ENCODE measurements around the gene NTRK3. TPM values are rescaled to one million over a fixed set of nuclear protein-coding genes. Genes with fewer than 3 reads are reported as not detected.

Gene NTRK3
- total and polyA plus RNA-seq, 2 of the 13 experiments (the other 11 are each of a cell fraction or from before 2014, with no cell fraction given) = not detected

- no peak for FAIRE-seq
- TF ChIP-seq MED1 (CRISPR knock-in tag; IDR thresholded peaks at IDR 0.05) = no peak
- TF ChIP-seq ZBED4 (CRISPR knock-in tag; IDR thresholded peaks at IDR 0.05; ENCODE audit: borderline replicate concordance) = no peak
- no peak for TF ChIP-seq MXI1 (IDR thresholded peaks at IDR 0.05; ENCODE audit: borderline replicate concordance, low read depth, low read length)
- TF ChIP-seq ZNF496 (CRISPR knock-in tag; IDR thresholded peaks at IDR 0.05; ENCODE audit: insufficient replicate concordance) = no peak
- DNase-seq (ENCODE audit: low spot score) = no peak
- no peak overlapping the region for H3K4me2 ChIP-seq (ENCODE audit: low read depth, low read length)
- H3K4me1 ChIP-seq (ENCODE audit: insufficient read depth, low read length) = no peaks in the 10 kb centered on the region
- H3K9me3 ChIP-seq (ENCODE audit: low read length) = peaks cover 80% of the 10 kb centered on the region
- WGBS (ENCODE audit: low lambda C conversion rate) = 15% methylated on average over 2 of the region's 2 CpGs
- H3K4me3 ChIP-seq (replicated peaks in 1 of 3; ENCODE audit: insufficient read depth in 1 of 3, low read depth in 2 of 3, low read length in 3 of 3) = no peak overlapping the region
- BruUV-seq (replicated peaks) = no TSS peak
- in situ Hi-C loops (cut with HindIII; ENCODE audit: extremely low pct_ligation_motif_present, low pct_unique_long_range_greater_than_20kb) (no loop called here), intact Hi-C loops (cut with micrococcal nuclease; ENCODE audit: unreplicated experiment) (no loop called here)
- no peaks in the 10 kb centered on the region for H3K27me3 ChIP-seq (ENCODE audit: control insufficient read depth in 1 of 2, insufficient read depth in 2 of 2, low read length in 2 of 2)
- H4K20me1 ChIP-seq (ENCODE audit: insufficient read depth, low read length) = no peaks in the 10 kb centered on the region
- H3K27ac ChIP-seq (ENCODE audit: extremely low read length, insufficient read depth, low read length) = no peak overlapping the region
- no peak for ATAC-seq
- CTCF ChIA-PET (ENCODE audit: low intra/inter-chr PET ratio, low total read pairs) = no interaction called here
- H3K36me3 ChIP-seq (replicated peaks in 1 of 2; ENCODE audit: control insufficient read depth in 1 of 2, insufficient read depth in 2 of 2, low read length in 2 of 2) = no peaks in the 10 kb centered on the region
- H3K9ac ChIP-seq (ENCODE audit: insufficient read depth, low read depth, low read length) = no peak overlapping the region
- no peaks in the 10 kb centered on the region for H3K79me2 ChIP-seq (ENCODE audit: insufficient read depth, low read length)
- H2AFZ ChIP-seq (ENCODE audit: low read length) = no peak overlapping the region
- POLR2A ChIA-PET = no interaction called here
Measured at GRCh38 chr15:87849181-87849580, 407.4 kb downstream of the NTRK3 start.

GRCh38 chr15:87848012-87848411 is 408.5 kb downstream of the NTRK3 start:
- ChIA-PET POLR2A (no interaction called here), CTCF (ENCODE audit: low intra/inter-chr PET ratio, low total read pairs) (no interaction called here)
- peaks cover 80% of the 10 kb centered on the region for H3K9me3 ChIP-seq (ENCODE audit: low read length)
- H3K4me2 ChIP-seq (ENCODE audit: low read depth, low read length) = no peak overlapping the region
- no peaks in the 10 kb centered on the region for H3K27me3 ChIP-seq (ENCODE audit: control insufficient read depth in 1 of 2, insufficient read depth in 2 of 2, low read length in 2 of 2)
- no peak overlapping the region for H3K9ac ChIP-seq (ENCODE audit: insufficient read depth, low read depth, low read length)
- in situ Hi-C loops (cut with HindIII; ENCODE audit: extremely low pct_ligation_motif_present, low pct_unique_long_range_greater_than_20kb) (no loop called here), intact Hi-C loops (cut with micrococcal nuclease; ENCODE audit: unreplicated experiment) (no loop called here)
- no peak overlapping the region for H3K4me3 ChIP-seq (replicated peaks in 1 of 3; ENCODE audit: insufficient read depth in 1 of 3, low read depth in 2 of 3, low read length in 3 of 3)
- no TSS peak for BruUV-seq (replicated peaks)
- no peak overlapping the region for H2AFZ ChIP-seq (ENCODE audit: low read length)
- H4K20me1 ChIP-seq (ENCODE audit: insufficient read depth, low read length) = no peaks in the 10 kb centered on the region
- TF ChIP-seq ZNF350 (CRISPR knock-in tag; IDR thresholded peaks at IDR 0.05; ENCODE audit: borderline replicate concordance, low read depth) = no peak
- TF ChIP-seq MED8 (CRISPR knock-in tag; IDR thresholded peaks at IDR 0.05; ENCODE audit: insufficient replicate concordance) = no peak
- TF ChIP-seq ETV6 (CRISPR knock-in tag; conservative IDR thresholded peaks at IDR 0.05) = no peak
- no peak for TF ChIP-seq ZNF792 (CRISPR knock-in tag; IDR thresholded peaks at IDR 0.05)
- peak; percentile 79 for TF ChIP-seq CEBPB (IDR thresholded peaks at IDR 0.05; ENCODE audit: borderline replicate concordance, low read depth, low read length)
- TF ChIP-seq ZMYM3 (CRISPR knock-in tag; IDR thresholded peaks at IDR 0.05) = no peak
- H3K27ac ChIP-seq (ENCODE audit: extremely low read length, insufficient read depth, low read length) = no peak overlapping the region
- no peaks in the 10 kb centered on the region for H3K4me1 ChIP-seq (ENCODE audit: insufficient read depth, low read length)
- WGBS (ENCODE audit: low lambda C conversion rate) = 4% methylated on average over 1 of the region's 1 CpG
- ATAC-seq (no peak), FAIRE-seq (no peak), DNase-seq (ENCODE audit: low spot score) (no peak)
- H3K36me3 ChIP-seq (replicated peaks in 1 of 2; ENCODE audit: control insufficient read depth in 1 of 2, insufficient read depth in 2 of 2, low read length in 2 of 2) = no peaks in the 10 kb centered on the region
- no peaks in the 10 kb centered on the region for H3K79me2 ChIP-seq (ENCODE audit: insufficient read depth, low read length)
